ENCODE data around the gene TOP2B.

The TOP2B gene

GRCh38 chr3:25552251-25552650, 112.5 kb downstream of the TOP2B start:
- no peak overlapping the region for H3K4me2 ChIP-seq
- no peaks in the 10 kb centered on the region for H4K20me1 ChIP-seq
- no peaks in the 10 kb centered on the region; the same call in 1 of the 2 replicates for H3K4me1 ChIP-seq
- no peak for TF ChIP-seq Cebpa-rat (IDR thresholded peaks at IDR 0.05)
- no peak overlapping the region for H3K9ac ChIP-seq
- H3K4me3 ChIP-seq, result no peak overlapping the region
- H3K27me3 ChIP-seq, result no peaks in the 10 kb centered on the region
- H3K9me3 ChIP-seq, result no peaks in the 10 kb centered on the region
- H3K27ac ChIP-seq, result no peak overlapping the region
- H3K36me3 ChIP-seq, result no peaks in the 10 kb centered on the region

- no peak for TF ChIP-seq Cebpa-rat (IDR thresholded peaks at IDR 0.05)
- H3K4me2 ChIP-seq, result no peak overlapping the region
- no peak overlapping the region for H3K4me3 ChIP-seq
- H3K36me3 ChIP-seq, result no peaks in the 10 kb centered on the region
- H3K9me3 ChIP-seq, result no peaks in the 10 kb centered on the region
- H4K20me1 ChIP-seq, result no peaks in the 10 kb centered on the region
- no peaks in the 10 kb centered on the region for H3K27me3 ChIP-seq
- no peak overlapping the region for H3K27ac ChIP-seq
- H3K9ac ChIP-seq, result no peak overlapping the region
- no peaks in the 10 kb centered on the region; the same call in 1 of the 2 replicates for H3K4me1 ChIP-seq
Measured at GRCh38 chr3:25548836-25549235, 115.9 kb downstream of the TOP2B start.

- Histone ChIP-seq H3K4me1 (no peaks in the 10 kb centered on the region; the same call in 1 of the 2 replicates), H3K9ac (no peak overlapping the region), H3K4me2 (no peak overlapping the region), H3K4me3 (no peak overlapping the region), H4K20me1 (no peaks in the 10 kb centered on the region), H3K27me3 (no peaks in the 10 kb centered on the region), H3K27ac (no peak overlapping the region), H3K36me3 (no peaks in the 10 kb centered on the region), H3K9me3 (no peaks in the 10 kb centered on the region)
- no peak for TF ChIP-seq Cebpa-rat (IDR thresholded peaks at IDR 0.05)
Measured at GRCh38 chr3:25547943-25548674, 116.6 kb downstream of the TOP2B start.
